Eye (tissue), 1 donor: Measurements from ENCODE around the gene GALNT10.

Experiments used
- DNase-seq: peaks from one replicate; pipeline ENCODE4 v3.0.0-alpha.2; 2015

GALNT10 gene

DNA sequence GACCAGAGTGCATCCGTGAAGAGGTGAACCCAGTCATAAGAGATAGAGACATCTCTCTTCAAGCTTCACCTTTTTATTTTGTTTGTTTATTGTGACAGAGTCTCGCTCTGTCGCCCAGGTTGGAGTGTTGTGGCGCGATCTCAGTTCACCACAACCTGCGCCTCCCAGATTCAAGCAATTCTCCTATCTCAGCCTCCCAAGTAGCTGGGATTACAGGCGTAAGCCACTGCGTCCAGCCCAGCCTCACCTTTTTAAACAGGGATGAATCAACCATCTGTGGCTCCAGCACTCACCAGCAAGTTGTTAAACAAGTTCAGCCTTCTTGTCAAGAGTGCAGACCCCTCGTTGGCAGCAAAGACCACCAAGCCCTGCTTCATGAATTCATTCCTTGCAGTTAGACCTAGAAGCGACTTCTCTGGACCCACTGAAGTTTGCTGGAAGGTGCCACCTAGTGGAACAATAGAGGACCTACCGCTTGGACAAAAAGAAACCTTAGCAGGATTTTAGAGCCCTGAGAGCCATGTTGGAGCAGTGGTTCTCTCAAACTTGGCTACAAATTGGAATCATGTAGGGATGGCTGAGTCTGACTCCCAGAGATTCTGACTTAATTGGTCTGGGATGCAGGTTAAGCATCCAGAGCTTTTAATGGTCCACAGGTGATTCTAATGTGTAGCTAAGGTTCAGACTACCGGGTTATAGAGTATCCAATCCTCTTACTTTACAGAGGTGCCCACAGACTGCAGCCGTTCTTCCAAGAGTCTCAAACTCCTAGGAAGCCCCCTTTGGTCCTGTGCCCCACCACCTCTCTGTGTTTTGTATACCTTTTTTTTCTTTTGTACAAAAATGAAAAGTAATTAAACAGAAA lies 10.5 kb upstream of the GALNT10 start:
- peak; percentile 85 for DNase-seq

GRCh38 chr5:154181161-154181560 lies 9.4 kb upstream of the GALNT10 start:
- DNase-seq = no peak

DNA sequence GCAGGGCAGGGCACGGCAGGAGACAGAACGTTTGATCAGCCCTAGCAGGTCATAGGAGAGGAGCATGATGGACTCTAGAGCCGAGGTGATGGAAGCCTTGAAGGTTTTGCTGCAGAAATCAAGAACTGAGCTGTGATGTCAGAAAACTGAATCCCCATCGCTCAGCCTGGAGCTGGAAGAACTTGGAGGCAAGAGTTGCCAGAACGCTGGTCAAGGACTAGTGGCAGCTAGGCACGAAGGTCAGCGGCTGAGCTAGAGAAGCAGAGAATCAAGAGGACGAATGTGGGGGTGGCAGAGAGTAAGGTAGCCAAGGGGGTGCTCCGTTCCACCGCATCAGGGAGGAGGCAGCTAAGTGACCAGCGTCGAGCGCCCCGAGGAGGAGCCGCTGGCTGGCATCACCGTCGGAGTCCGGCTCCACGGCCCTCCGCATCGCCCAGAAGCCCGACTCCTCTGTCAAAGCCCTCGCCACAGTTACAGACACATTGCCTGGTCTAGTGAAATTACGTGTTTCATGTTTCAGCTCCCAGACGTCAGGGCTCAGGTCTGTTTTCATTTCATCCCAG lies 1.2 kb upstream of the GALNT10 start:
- DNase-seq = no peak

DNA sequence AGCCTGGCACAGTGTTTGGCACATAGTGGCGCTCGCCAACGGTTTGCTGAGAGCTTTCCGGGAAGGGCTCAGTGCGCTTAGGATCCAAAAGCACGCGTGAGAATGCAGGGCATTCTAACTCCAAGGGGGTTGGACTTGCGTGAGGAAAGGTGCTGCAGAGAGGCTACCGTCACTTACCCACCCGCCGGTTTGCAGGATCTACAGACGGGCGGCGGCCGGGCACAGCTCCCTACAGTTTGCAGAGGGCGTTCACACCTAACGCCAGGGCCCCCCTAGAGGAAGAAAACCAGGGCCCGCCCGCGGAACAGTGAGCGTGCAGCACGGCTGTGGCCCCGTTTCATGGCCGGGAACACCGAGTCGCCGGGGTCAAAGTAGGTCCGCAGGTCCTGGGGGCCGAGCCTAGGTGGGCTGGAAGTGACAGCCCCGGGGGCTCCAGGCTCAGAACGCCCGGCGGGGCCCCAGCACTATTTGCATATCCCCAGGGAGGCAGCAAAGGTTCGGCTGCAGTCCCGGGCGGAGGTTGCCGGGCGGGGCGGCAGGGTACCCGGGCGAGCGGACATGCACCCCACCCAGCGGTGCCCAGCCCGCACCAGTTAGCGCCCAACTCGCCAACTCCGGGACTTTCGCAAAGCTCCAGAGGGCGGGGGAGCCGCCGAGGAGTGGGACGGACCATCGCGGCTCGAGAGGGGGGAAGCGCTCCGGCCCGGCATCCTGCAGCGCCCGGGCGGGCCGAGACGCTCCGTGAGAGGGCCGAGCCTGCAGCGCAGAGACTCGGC lies 526 bp upstream of the GALNT10 start:
- DNase-seq = peak; percentile 90

- DNase-seq = peak; percentile 51
Measured at GRCh38 chr5:154191467-154192261, 1.1 kb downstream of the GALNT10 start.

DNA sequence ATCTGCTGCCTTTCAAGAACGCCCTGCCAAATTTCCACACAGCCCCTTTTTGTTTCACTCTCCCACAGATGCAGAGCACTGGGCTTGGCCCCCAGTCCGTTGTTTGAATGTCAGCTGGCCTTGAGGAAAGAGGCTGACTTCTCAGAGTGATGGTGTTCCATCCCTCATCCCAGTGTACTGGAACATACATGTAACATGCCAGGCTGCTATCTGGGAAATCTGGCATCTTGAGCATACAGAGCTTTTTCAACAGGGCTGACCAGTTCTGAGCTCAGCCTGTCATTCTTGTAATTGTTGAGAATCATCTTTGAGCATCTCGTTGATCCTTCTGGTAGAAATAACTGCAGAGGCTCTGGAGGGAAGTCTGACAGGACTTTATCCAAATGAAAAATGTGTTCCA lies 2.8 kb downstream of the GALNT10 start:
- DNase-seq = no peak

DNA sequence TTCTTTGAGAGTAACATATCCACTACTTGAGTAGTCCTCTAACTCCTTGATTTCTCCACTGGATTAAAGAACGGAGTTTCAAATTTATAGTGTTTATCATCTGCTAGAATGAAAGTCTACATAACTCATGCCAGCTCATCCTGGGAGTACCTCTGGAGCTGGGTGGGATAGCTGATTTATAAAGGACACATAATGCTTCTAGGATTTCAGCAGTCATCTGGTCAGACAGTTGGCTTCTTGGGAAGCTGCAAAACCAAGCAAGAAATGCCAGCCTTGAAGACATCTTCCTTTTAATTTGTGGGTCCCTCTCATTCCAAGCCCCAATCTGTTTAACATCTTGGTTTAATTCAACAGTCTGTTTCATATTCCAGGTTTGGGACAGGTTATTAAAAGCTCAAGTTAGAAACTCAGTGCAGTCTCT lies 3.2 kb downstream of the GALNT10 start:
- no peak for DNase-seq

DNA sequence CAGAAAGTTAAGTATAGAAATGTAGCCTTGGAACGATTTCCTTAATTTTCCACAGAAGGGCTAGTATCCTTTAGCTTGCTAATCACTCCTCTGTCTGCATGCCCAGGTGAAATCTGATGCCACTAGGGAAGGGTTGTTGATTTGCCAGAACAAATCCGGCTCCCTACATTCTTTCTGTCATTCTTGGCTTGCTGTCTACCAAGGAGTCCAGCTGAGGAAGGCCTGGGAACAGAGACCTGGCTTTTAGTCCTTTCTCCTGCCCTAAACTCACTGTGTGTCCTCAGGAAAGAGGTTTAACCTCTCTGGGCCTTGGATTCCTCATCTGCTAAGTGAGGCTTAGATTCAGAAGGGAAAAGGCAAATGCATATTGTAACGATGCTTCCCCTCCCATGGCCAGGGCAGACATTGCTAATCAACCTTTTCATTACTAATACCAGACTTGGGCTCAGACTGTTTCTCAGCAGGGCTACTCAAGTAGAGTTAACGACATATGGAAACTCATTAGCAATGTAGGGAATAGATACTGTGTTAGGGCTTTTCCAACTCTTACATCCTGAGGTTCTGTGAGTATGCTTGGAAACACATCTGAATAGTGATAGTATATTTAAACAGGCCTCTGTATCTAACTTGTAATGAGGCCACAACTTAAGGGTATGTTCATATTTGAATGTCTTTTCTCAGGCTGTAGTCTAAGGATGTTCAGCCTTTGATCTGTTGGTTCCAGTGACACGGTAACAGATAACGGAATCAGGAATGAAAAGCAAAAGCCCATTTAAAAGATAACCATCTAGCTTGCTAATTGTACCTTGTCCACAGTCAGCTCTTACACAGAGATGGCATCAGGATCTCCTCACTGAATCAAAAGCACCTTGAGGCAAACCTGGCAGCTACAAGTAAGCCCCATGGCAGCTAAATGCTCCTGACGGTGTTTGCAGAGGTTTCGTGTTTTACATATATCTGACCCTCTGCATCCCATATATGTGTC lies 4.1 kb downstream of the GALNT10 start:
- peak; percentile 46 for DNase-seq

DNA sequence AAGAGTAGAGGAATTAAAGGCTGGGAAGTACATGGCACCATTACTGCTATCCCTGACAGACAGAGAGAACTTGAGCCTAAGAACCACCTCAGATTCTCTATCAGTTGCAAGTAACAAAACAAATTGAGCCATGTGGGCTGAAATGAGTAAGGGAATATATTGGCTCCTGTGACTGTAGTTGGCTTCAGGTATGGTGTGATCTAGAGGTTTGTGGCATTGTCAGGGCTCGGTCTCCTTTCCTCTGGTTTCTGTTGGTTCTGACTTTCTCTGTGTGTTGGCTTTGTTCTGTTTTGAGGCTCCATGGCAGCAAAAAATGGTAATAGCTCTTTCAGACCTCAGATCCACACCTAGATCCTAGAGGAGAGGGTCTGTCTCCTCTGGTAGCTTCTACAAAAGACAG lies 5.7 kb downstream of the GALNT10 start:
- DNase-seq = no peak

GRCh38 chr5:154196955-154197652 lies 6.6 kb downstream of the GALNT10 start:
- peak; percentile 56 for DNase-seq

DNA sequence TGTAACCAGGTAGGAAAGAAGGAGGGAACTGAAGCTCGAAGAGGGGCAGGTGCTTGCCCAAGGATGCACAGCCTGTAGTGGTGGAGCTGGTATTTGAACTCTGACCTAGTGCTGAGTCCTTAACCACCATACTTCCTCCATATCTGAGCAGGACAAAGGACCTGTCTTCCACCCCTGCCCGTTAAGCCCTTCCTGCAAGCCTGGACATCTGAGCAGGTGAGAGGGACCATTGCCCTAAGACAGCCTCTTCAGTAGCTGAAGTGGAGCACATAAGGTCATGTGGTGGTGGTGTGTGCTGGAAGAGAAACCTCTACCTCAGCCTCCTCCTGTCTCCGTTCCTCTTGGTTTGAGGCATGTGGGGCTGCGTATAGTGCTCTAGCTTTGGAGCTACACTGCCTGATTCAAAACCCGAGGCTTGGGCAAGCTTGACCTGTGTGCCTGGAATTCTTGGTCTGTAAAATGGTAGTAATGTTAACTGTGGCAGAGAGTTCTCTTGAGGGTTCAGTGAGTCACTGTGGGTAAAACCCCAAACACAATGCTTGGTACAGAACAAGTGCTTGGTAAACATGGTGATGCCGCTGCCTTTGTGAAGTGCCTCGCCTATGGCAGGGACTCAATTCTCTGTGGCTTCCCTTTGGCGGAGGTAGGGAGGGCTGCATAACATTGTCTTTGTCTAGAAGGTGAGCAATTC lies 7.4 kb downstream of the GALNT10 start:
- no peak for DNase-seq

GRCh38 chr5:154198611-154199230 lies 8.2 kb downstream of the GALNT10 start:
- no peak for DNase-seq

DNA sequence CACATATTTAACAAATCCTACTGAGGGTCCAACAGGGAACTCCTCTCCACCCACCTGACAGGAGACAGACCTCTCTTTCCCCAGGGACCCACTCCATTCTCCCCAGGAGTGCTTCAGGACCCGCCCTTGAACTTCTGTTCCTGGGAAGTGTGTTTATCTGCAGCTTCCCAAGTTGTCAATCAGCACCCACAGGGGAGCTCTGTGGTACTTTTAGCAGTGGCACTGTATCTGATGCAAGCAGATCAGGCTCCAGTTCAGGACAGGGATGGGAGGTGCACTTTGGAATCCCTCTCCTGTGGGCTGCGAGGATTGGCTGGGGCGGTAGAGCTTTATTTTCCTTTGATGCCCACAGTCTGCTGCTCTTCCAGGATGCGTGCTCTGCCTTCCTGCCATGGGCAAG lies 8.7 kb downstream of the GALNT10 start:
- DNase-seq = no peak

GRCh38 chr5:154199671-154200220 lies 9.2 kb downstream of the GALNT10 start:
- DNase-seq = no peak

DNA sequence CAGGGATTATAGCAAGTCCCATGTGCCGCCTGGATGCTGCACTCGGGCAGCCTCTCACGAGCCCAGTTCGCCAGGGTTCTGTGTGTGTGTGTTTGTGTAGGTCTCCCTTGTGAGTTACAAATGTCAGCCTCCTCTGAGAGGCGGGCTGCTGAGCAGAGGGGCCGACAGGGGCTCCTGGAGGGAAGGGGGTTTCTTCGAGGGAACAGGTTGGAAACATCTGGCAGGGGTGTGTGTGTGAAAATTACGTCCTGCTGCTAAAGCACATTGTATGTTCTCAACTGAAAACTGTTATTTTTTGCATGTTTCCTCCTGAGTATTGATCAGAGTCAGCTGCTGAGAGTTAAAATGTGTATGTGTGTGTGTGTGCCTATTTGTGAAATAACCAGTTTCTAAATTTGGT lies 9.7 kb downstream of the GALNT10 start:
- DNase-seq = peak; percentile 42

GRCh38 chr5:154201108-154201769 lies 10.7 kb downstream of the GALNT10 start:
- DNase-seq = no peak

GRCh38 chr5:154202379-154203260 lies 12.1 kb downstream of the GALNT10 start:
- DNase-seq = no peak
